ENCODE data around the gene CEP83. TPM values are rescaled to one million over a fixed set of nuclear protein-coding genes. Genes with fewer than 3 reads are reported as not detected.
"Not testable (repeated sequence)": the region's sequence is repeated elsewhere in the genome, so short reads cannot be mapped to it uniquely, and the experiment has no call there.

CEP83 gene
- total and polyA plus RNA-seq, 2 donors (not counting 1 experiment from before 2014, with no cell fraction given) = 4.0 to 24.8 TPM

- Histone ChIP-seq H3K9me3 (ENCODE audit: control extremely low read depth in 1 of 3, control insufficient read depth in 2 of 3, insufficient read depth in 1 of 3, low read length in 2 of 3) (peaks cover 5 to 20% (median 18%) of the 10 kb centered on the region in 3 donors), H3K27me3 (replicated peaks in 1 of 4; ENCODE audit: control extremely low read depth in 1 of 4, control insufficient read depth in 3 of 4, insufficient read depth in 4 of 4, low read length in 3 of 4) (no peaks in the 10 kb centered on the region), H3K79me2 (ENCODE audit: control insufficient read depth, insufficient read depth, low read length) (peaks cover 3% of the 10 kb centered on the region), H3K9ac (ENCODE audit: low read length) (no peak overlapping the region), H3K27ac (ENCODE audit: low read length in 2 of 2) (no peak overlapping the region), H3K36me3 (replicated peaks in 1 of 2; ENCODE audit: control extremely low read depth in 1 of 2, control insufficient read depth in 1 of 2, extremely low read depth in 1 of 2, insufficient read depth in 2 of 2, low read length in 1 of 2) (peaks cover 6 to 16% of the 10 kb centered on the region in 2 experiments), H3K4me2 (replicated peaks; ENCODE audit: low read depth, low read length, poor library complexity, severe bottlenecking) (no peak overlapping the region), H3K4me3 (ENCODE audit: control extremely low read depth in 1 of 5, extremely low read depth in 1 of 5, insufficient read depth in 1 of 5, low read depth in 2 of 5, low read length in 4 of 5) (no peak overlapping the region), H4K20me1 (ENCODE audit: control insufficient read depth, insufficient read depth, low read length, poor library complexity, severe bottlenecking) (no peaks in the 10 kb centered on the region), H3K4me1 (ENCODE audit: control insufficient read depth in 2 of 2, insufficient read depth in 2 of 2, low read length in 2 of 2) (no peaks in the 10 kb centered on the region), H2AFZ (ENCODE audit: insufficient read depth, low read depth, low read length, poor library complexity, severe bottlenecking) (no peak overlapping the region)
- Mint-ChIP-seq H3K4me1 (no peaks in the 10 kb centered on the region), H3K27me3 (no peaks in the 10 kb centered on the region), H3K27ac (no peak overlapping the region), H3K4me3 (no peak overlapping the region), H3K9me3 (ENCODE audit: insufficient read depth) (peaks cover 17% of the 10 kb centered on the region)
- no CpG with 5 or more reads among the region's 4 CpGs for WGBS (ENCODE audit: insufficient coverage)
- ChIA-PET POLR2A (no interaction called here), CTCF (no interaction called here)
- TF ChIP-seq CTCF (IDR thresholded peaks at IDR 0.05) = no peak
- TF ChIP-seq EZH2 (IDR thresholded peaks at IDR 0.05; ENCODE audit: borderline replicate concordance, insufficient read depth, low read depth, low read length, poor library complexity, severe bottlenecking) = no peak
- intact Hi-C loops (cut with micrococcal nuclease) = no loop called here
- no peak for DNase-seq
- no peak for ATAC-seq (ENCODE audit: low read depth)
Observed at GRCh38 chr12:94397401-94397800, 62.3 kb downstream of the CEP83 start.

- not testable (repeated sequence) for H3K4me3 Mint-ChIP-seq; ATAC-seq (ENCODE audit: low read depth)
Observed at GRCh38 chr12:94396014-94396413, 63.7 kb downstream of the CEP83 start.

More at GRCh38 chr12:94396014-94396413, 63.7 kb downstream of the CEP83 start:
- Histone ChIP-seq H3K36me3 (replicated peaks in 1 of 2; ENCODE audit: control extremely low read depth in 1 of 2, control insufficient read depth in 1 of 2, extremely low read depth in 1 of 2, insufficient read depth in 2 of 2, low read length in 1 of 2) (peaks cover 6 to 13% of the 10 kb centered on the region in 2 experiments), H3K9me3 (ENCODE audit: control extremely low read depth in 1 of 3, control insufficient read depth in 2 of 3, insufficient read depth in 1 of 3, low read length in 2 of 3) (peaks cover 5 to 20% (median 18%) of the 10 kb centered on the region in 3 donors)
- H3K4me1 Mint-ChIP-seq; DNase-seq; intact Hi-C loops (cut with micrococcal nuclease); H3K27me3 Mint-ChIP-seq; H3K4me2 ChIP-seq (replicated peaks; ENCODE audit: low read depth, low read length, poor library complexity, severe bottlenecking); H3K27ac Mint-ChIP-seq; POLR2A ChIA-PET; H2AFZ ChIP-seq (ENCODE audit: insufficient read depth, low read depth, low read length, poor library complexity, severe bottlenecking); H3K4me3 ChIP-seq (ENCODE audit: control extremely low read depth in 1 of 5, extremely low read depth in 1 of 5, insufficient read depth in 1 of 5, low read depth in 2 of 5, low read length in 4 of 5); H3K27me3 ChIP-seq (replicated peaks in 1 of 4; ENCODE audit: control extremely low read depth in 1 of 4, control insufficient read depth in 3 of 4, insufficient read depth in 4 of 4, low read length in 3 of 4); H3K27ac ChIP-seq (ENCODE audit: low read length in 2 of 2); CTCF ChIA-PET; H3K4me1 ChIP-seq (ENCODE audit: control insufficient read depth in 2 of 2, insufficient read depth in 2 of 2, low read length in 2 of 2); H4K20me1 ChIP-seq (ENCODE audit: control insufficient read depth, insufficient read depth, low read length, poor library complexity, severe bottlenecking); H3K9ac ChIP-seq (ENCODE audit: low read length); H3K79me2 ChIP-seq (ENCODE audit: control insufficient read depth, insufficient read depth, low read length): not testable (repeated sequence)
- WGBS (ENCODE audit: insufficient coverage) = 100% methylated on average over 1 of the region's 4 CpGs
- H3K9me3 Mint-ChIP-seq (ENCODE audit: insufficient read depth) = peaks cover 19% of the 10 kb centered on the region
